HG03378 (cell line): ENCODE measurements around the gene TMF1.

ENCODE experiments used
- ATAC-seq: cut with Tn5 transposase; IDR thresholded peaks from one replicate; pipeline ENCODE4 v1.9.1; 2021; ENCODE audit warnings: mild to moderate bottlenecking, moderate library complexity; ENCODE audit not compliant: unreplicated experiment

Gene TMF1

GRCh38 chr3:68985146-68985790 lies 66.9 kb downstream of the TMF1 start:
- ATAC-seq, result no peak

- no peak for ATAC-seq
Measured at GRCh38 chr3:68984011-68984530, 68.1 kb downstream of the TMF1 start.

GRCh38 chr3:68977486-68978167 lies 74.5 kb downstream of the TMF1 start:
- no peak for ATAC-seq

- no peak for ATAC-seq
Measured at GRCh38 chr3:68974711-68975110, 77.4 kb downstream of the TMF1 start.

GRCh38 chr3:68973639-68974038 lies 78.5 kb downstream of the TMF1 start:
- ATAC-seq, result no peak

GRCh38 chr3:68972358-68972979 lies 79.7 kb downstream of the TMF1 start:
- ATAC-seq, result peak; percentile 85
